HG02884 (cell line): Measurements from ENCODE around the gene OR4C45.
"Not testable (repeated sequence)": the region's sequence is repeated elsewhere in the genome, so short reads cannot be mapped to it uniquely, and the experiment has no call there.

Experiments
- ATAC-seq: cut with Tn5 transposase; IDR thresholded peaks from one replicate; pipeline ENCODE4 v1.9.1; 2021; ENCODE audit warnings: mild to moderate bottlenecking, moderate library complexity; ENCODE audit not compliant: unreplicated experiment

OR4C45 gene

DNA sequence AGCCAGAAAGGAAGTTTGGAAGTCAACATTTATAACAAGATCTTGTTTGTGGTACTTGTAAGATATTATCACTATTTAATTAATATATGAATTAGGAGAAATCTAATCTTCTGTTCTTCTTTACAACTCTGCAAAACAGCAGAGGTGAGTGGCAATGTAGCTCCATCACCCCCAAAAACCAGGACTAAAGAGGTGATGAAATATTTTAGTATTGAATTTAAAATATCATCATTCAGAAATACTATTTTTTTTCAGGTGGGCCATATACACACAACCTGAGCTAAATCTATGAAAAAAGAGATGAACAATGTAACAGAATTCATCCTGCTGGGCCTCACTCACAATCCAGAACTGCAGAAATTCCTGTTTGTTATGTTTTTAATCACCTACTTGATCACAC, at the start of gene OR4C45:
OR4C45 (plus strand) TSS at position 301 of the 400 bp plus-strand sequence.
- ATAC-seq = no peak

DNA sequence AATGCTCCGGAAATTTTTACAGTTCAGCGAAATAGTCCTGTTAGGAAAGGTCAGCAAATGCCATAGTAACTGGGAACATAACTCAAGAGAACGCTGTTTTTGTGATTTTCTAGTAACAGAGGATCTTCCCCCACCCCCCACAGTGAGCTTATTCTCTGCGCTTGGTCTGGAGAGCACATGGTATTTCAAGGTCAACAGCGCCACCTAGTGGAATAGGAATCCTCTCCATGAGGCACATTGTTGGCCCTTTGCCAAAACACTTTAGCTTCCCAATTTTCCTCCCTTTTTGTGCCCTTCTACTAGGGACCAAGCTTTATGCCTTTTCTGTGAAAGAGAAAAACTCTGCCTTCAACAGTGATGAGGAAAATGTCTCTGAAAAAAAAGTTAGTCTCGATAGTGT, 37.1 kb upstream of the OR4C45 start:
- peak; percentile 54 for ATAC-seq

DNA sequence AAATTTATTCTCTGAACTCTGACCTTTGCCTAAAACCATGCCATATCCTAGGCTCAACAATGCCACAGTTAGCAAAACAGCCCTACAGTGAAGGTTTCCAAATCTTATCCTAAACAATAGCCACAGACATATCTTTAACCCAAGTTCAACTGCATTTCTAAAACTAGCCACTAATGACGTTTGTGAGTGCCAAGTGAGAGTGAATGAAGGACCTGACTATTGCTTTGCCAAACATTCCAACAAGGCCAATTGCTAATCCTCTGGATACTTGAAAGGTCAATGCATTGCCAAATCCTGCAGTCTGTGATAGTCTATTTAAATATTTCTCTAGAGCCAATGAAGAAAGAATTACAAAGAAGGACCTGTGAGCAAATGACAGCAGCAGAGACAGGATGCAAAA, 2.5 kb upstream of the OR4C45 start:
- no peak for ATAC-seq

DNA sequence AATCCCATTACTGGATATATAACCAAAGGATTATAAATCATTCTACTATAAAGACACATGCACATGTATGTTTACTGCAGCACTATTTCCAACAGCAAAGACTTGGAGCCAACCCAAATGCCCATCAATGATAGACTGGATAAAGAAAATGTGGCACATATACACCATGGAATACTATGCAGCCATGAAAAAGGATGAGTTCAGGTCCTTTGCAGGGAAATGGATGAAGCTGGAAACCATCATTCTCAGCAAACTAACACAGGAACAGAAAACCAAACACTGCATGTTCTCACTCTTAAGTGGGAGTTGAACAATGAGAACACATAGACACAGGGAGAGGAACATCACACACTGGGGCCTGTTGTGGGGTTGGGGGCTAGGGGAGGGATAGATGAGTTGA, 3.6 kb downstream of the OR4C45 start:
- not testable (repeated sequence) for ATAC-seq

DNA sequence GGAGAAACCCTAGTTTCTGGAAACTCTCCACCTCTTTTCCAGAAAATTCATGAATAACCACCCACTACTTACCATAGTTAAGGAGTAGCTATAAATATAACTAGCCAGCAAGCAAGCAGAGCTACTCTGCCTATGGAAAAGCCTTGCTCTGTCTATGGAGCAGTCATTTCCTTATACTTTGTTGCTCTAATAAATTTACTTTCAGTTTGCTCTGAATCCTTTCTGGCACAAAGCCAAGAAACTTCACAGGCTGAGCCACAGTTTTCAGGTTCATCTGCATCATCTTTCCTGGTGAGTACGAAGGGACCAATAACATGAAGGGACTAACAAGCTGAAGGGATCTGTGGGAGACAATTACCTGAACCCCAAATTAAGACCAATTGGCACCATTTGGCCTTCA, 4.6 kb downstream of the OR4C45 start:
- ATAC-seq = no peak

DNA sequence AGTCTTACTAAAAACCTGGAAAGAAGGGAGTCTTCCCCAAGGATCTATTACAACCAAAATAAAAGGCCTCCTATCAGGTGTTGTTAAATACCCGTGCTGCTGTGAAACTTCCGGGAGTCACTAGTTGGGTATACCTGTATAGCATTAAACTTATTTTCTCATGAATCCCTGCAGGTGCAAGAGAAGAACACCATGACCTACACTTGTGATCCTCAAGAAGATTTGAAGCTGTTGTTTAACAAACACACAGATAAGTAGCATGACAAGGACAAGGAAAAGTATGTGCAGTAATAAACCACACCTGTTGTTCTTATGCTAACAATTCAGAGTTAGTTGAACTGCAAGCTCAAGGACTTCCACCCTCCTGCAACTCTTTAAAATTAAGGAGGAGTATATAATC, 12.0 kb downstream of the OR4C45 start:
- ATAC-seq = no peak

DNA sequence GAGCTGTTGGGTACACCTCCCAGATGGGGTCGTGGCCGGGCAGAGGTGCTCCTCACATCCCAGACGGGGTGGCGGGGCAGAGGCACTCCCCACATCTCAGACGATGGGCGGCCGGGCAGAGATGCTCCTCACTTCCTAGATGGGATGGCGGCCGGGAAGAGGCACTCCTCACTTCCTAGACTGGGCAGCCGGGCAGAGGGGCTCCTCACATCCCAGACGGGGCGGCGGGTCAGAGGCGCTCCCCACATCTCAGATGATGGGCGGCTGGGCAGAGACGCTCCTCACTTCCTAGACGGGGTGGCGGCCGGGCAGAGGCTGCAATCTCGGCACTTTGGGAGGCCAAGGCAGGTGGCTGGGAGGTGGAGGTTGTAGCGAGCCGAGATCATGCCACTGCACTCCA, 30.4 kb downstream of the OR4C45 start:
- not testable (repeated sequence) for ATAC-seq

DNA sequence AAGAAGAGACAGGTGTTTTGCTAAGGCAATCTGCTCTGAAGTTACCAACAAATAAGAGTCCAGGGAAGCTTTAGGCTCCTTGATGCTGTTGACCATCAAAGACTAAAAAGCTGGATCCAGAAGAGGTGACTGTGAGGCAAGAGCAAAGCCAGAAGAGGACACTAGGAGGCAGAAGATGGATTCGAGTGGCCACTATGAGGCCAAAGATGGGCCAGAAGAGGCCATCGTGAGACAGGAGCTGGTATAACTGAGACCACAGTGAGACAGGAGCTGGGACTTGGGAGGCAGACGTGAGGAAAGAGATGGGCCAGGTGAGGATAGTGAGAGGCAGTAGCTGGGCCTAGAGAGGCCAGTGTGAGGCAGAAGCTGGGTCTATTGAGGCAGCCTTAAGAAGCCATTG, 37.7 kb downstream of the OR4C45 start:
- ATAC-seq = no peak

DNA sequence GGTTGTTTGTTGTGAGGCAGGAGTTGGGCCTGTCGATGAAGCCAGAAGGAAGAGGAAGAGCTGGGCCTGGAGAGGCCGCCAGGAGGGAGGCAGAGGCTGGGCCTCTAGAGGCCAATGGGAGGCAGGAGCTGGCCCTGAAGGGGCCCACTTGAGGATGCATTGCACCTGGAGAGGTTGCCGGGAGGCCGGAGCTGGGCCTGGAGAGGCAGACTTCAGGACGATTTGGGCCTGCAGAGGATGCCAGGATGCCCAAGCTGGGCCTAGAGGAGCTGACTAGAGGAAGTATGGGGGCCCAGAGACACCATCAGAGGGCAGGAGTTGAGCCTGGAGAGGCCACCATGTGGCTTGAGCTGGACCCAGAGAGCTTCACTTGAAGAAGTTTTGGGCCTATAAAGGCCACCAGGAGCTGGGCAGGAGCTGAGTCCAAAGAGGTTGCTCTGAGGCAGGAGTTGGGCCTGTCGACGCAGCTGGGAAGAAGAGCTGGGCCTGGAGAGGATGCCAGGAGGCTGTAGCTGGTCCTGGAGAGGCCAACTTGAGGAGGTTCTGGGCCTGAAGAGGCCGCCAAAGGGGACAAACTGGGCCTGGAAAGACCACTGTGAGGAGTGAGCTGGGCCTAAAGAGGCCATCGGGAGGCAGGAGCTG, 39.0 kb downstream of the OR4C45 start:
- no peak for ATAC-seq

DNA sequence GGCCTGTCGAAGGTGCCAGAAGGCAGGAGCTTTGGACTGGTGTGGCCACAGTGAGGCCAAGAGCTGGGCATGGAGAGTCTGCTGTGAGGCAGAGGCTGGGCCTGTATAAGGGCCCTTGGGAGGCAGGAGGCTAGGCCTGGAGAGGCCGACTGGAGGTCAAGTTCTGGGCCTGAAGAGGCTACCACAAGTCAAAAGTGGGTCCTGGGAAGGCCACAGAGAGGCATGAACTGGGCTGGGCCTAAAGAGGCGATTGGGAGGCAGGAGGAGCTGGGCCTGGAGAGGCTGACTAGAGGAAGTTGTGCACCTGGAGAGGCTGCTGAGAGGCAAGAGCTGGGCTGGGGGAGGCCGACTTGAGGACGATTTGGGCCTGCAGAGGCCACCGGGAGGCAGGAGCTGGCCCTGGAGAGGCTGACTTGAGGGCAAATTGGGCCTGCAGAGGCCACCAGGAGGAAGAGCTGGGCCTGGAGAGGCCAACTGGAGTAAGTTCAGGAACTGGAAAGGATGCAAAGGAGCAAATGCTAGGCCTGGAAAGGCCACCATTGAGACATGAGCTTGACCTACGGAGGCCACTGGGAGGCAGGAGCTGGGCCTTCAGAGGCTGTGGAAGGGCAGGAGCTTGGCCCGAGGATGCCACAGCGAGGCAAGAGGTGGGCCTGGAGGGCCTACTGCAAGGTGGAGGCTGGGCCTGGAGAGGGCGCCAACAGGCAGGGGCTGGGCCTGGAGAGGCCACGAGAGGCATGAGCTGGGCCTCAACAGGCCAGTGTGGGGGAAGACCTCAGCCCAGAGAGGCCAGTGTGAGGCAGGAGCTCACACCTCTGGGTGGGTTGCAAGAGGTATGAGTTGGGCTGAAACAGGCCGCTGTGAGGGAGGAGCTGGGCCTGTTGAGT, 39.8 kb downstream of the OR4C45 start:
- ATAC-seq = no peak

DNA sequence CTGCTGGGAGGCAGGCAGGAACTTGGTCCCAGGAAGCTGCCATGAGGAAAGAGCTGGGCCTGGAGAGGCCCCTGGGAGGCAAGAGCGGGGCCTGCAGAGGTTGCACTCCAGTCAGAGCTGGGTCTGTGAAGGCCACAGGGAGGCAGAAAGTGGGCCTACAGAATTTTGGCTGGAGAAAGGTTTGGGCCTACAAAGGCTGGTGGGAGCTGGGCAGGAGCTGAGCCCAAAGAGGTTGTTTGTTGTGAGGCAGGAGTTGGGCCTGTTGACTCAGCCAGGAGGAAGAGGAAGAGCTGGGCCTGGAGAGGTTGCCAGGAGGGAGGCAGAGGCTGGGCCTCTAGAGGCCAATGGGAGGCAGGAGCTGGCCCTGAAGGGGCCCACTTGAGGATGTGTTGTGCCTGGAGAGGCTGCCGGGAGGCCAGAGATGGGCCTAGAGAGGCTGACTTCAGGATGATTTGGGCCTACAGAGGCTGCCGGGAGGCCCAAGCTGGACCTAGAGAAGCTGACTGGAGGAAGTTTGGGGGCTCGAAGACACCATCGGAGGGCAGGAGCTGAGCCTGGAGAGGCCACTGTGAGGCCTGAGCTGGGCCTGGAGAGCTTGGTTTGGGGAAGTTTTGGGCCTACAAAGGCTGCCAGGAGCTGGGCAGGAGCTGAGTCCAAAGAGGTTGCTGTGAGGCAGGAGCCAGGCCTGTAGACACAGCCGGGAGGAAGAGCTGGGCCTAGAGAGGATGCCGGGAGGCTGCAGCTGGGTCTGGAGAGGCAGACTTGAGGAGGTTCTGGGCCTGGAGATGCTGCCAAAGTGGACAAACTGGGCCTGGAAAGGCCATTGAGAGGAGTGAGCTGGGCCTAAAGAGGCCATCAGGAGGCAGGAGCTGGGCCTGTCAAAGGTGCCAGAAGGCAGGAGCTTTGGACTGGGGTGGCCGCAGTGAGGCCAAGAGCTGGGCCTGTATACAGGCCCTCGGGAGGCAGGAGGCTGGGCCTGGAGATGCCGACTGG, 40.7 kb downstream of the OR4C45 start:
- no peak for ATAC-seq

DNA sequence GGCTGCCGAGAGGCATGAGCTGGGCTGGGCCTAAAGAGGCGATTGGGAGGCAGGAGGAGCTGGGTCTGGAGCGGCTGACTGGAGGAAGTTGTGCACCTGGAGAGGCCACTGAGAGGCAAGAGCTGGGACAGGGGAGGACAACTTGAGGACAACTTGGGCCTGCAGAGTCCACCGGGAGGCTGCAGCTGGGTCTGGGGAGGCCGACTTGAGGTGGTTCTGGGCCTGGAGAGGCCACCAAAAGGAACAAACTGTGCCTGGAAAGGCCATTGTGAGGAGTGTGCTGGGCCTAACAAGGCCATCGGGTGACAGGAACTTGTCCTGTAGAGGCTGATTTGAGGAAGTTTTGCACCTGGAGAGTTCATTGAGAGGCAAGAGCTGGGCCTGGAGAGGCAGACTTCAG, 41.5 kb downstream of the OR4C45 start:
- ATAC-seq = no peak

DNA sequence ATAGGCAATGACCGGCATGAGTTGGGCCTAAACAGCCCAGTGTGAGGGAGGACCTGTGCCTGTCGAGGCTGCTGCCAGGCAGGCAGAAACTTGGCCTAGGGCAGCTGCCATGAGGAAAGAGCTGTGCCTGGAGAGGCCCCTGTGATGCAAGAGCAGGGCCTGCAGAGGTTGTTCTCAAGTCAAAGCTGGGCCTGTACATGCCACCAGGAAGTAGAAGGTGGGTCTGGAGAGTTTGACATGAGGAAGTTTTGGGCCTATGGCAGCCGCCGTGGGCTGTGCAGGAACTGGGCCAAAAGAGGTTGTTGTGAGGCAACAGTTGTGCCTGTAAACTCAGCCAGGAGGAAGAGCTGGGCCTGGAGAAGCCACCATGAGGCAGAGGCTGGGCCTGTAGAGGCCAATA, 43.2 kb downstream of the OR4C45 start:
- ATAC-seq = no peak

DNA sequence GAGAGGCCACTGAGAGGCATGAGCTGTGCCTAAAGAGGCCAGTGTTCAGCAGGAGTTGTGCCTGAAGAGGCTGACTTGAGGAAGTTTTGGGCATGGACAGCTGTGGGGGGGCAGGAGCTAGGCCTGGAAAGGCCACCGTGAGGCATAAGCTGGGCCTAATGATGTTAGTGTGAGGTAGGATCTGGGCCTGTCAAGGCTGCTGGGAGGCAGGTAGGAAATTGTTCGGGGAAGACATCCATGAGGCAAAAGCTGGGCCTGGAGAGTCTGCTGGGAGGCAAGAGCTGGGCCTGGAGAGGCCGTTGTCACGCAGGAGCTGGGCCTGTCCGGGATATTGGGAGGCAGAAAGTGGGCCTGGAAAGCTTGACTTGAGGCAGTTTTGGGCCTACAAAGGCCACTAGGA, 44.9 kb downstream of the OR4C45 start:
- no peak for ATAC-seq

DNA sequence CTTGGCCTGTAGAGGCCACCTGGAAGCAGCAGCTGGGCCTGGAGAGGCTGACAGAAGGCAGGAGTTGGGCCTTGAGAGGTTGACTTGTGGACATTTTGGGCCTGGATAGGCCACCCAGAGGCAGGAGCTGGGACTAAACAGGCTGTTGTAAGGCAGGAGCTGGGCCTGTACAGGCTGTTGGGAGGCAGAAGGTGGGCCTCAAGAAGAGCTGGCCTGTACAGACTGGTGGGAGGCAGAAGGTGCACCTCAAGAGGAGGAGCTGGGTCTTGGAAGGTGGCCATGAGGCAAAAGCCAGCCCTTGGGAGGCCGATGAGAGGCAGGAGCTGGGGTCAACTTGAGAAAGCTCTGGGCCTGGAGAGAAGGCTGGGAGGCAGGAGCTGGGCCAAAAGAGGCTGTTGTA, 45.3 kb downstream of the OR4C45 start:
- no peak for ATAC-seq

DNA sequence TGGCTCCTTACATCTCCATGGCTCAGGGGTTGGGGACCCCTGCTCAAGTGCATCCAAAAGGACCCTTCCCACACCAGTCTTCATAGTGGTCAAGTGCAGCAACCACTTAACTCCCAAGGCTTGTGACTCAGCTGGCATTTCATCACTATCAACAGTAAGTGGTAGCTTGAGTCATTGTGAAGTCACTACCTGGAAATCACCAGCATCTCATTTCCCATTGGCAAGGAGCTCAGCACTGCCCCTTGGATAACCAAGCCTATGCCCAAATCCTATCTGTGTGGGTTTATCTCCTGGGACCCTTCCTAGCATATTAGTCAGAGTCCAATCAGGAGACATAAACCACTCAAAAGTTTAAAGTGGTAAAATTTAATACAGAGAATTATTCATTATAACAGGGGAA, 46.3 kb downstream of the OR4C45 start:
- not testable (repeated sequence) for ATAC-seq

DNA sequence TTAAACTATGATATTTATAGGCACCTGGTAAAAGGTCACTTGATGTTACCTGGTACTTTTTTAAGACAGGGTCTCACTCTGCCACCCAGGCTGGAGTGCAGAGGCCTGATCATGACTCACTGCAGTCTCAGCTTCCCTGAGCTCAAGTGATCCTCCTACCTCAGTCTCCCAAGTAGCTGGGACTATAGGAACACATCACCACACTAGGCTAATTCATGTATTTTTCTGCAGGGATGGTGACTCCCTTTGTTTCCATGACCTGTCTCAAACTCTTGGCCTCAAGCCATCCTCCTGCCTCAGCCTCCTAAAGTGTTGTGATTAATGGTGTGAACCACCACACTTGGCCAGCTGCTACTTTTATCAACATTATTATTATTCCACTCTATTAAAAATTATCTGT, 47.6 kb downstream of the OR4C45 start:
- ATAC-seq = no peak
